ENCODE results near the gene R3HDM2. TPM values are rescaled to one million over a fixed set of nuclear protein-coding genes. Genes with fewer than 3 reads are reported as not detected.

The R3HDM2 gene
- polyA plus RNA-seq, 3 donors: 60.6 to 67.5 (median 66.1) TPM

GRCh38 chr12:57467212-57467874, 36.5 kb upstream of the R3HDM2 start:
- DNase-seq (ENCODE audit: low read depth in 3 of 3, low spot score in 2 of 3): no peak

- DNase-seq (ENCODE audit: low read depth in 3 of 3, low spot score in 2 of 3): no peak
Measured at GRCh38 chr12:57465747-57466505, 35.1 kb upstream of the R3HDM2 start.

- no peak for DNase-seq (ENCODE audit: low read depth in 3 of 3, low spot score in 2 of 3)
Measured at GRCh38 chr12:57465030-57465746, 34.3 kb upstream of the R3HDM2 start.

GRCh38 chr12:57464569-57464968, 33.7 kb upstream of the R3HDM2 start:
- DNase-seq (ENCODE audit: low read depth in 3 of 3, low spot score in 2 of 3): no peak

GRCh38 chr12:57462912-57463253, 32.0 kb upstream of the R3HDM2 start:
- DNase-seq (ENCODE audit: low read depth in 3 of 3, low spot score in 2 of 3): no peak

GRCh38 chr12:57462251-57462911, 31.5 kb upstream of the R3HDM2 start:
- peak; percentile 81 to 87 (median 87) for DNase-seq (ENCODE audit: low read depth in 3 of 3, low spot score in 2 of 3)

GRCh38 chr12:57461917-57462250, 31.0 kb upstream of the R3HDM2 start:
- no peak for DNase-seq (ENCODE audit: low read depth in 3 of 3, low spot score in 2 of 3)

GRCh38 chr12:57461276-57461916, 30.6 kb upstream of the R3HDM2 start:
- peak in 2 of 3 donors; percentile 67 for DNase-seq (ENCODE audit: low read depth in 3 of 3, low spot score in 2 of 3)

GRCh38 chr12:57460841-57461275, 30.0 kb upstream of the R3HDM2 start:
- DNase-seq (ENCODE audit: low read depth in 3 of 3, low spot score in 2 of 3): no peak

GRCh38 chr12:57460468-57460784, 29.6 kb upstream of the R3HDM2 start:
- DNase-seq (ENCODE audit: low read depth in 3 of 3, low spot score in 2 of 3): no peak

GRCh38 chr12:57459750-57460467, 29.1 kb upstream of the R3HDM2 start, which contains the start of gene GLI1:
Gene GLI1 (plus strand): TSS chr12:57459785. CDS start chr12:57463692, 3,907 bp downstream.
- peak in 1 of 3 donors; percentile 40 for DNase-seq (ENCODE audit: low read depth in 3 of 3, low spot score in 2 of 3)

GRCh38 chr12:57459055-57459749, 28.4 kb upstream of the R3HDM2 start:
- peak; percentile 94 to 95 (median 95) for DNase-seq (ENCODE audit: low read depth in 3 of 3, low spot score in 2 of 3)

- no peak for DNase-seq (ENCODE audit: low read depth in 3 of 3, low spot score in 2 of 3)
Measured at GRCh38 chr12:57458665-57459054, 27.8 kb upstream of the R3HDM2 start.

GRCh38 chr12:57456737-57457490, 26.1 kb upstream of the R3HDM2 start:
- DNase-seq (ENCODE audit: low read depth in 3 of 3, low spot score in 2 of 3): no peak

- DNase-seq (ENCODE audit: low read depth in 3 of 3, low spot score in 2 of 3): no peak
Measured at GRCh38 chr12:57456145-57456700, 25.4 kb upstream of the R3HDM2 start.

- no peak for DNase-seq (ENCODE audit: low read depth in 3 of 3, low spot score in 2 of 3)
Measured at GRCh38 chr12:57455374-57456144, 24.7 kb upstream of the R3HDM2 start.

GRCh38 chr12:57454566-57455373, 23.9 kb upstream of the R3HDM2 start, which contains the start of gene INHBE:
Gene INHBE (plus strand): TSS chr12:57455307. CDS start chr12:57455537, 230 bp downstream.
- DNase-seq (ENCODE audit: low read depth in 3 of 3, low spot score in 2 of 3): no peak

Measured in right renal cortex interstitium (tissue), 3 donors.